Prostate gland (tissue), 2 donors: ENCODE measurements around the gene RBP3. TPM values are rescaled to one million over a fixed set of nuclear protein-coding genes. Genes with fewer than 3 reads are reported as not detected.

ENCODE experiments used
- DNase-seq: peaks from one replicate; pipeline ENCODE4 v3.0.0-alpha.2; 2019; ENCODE audit warnings: low spot score
- H3K27ac ChIP-seq, 2 donors: fragments of 200-600 bp; sonication (generic); 2 replicates each; pipeline ENCODE4 v1.5.1; 2017 to 2019
- H3K27me3 ChIP-seq: fragments of 200-600 bp; sonication (generic); replicated peaks from 2 replicates; pipeline ENCODE4 v1.5.1; 2019; ENCODE audit not compliant: insufficient read depth
- H3K36me3 ChIP-seq, 2 donors: fragments of 200-600 bp; sonication (generic); 1 replicate in 1 of 2; 2 replicates in 1 of 2; pipeline versions ENCODE4 v1.5.1 to v1.8.1; 2017 to 2019
- H3K4me1 ChIP-seq: fragments of 200-600 bp; sonication (generic); replicated peaks from 2 replicates; pipeline ENCODE4 v1.5.1; 2019
- H3K4me3 ChIP-seq, 2 donors: fragments of 200-600 bp; sonication (generic); 2 replicates each; pipeline ENCODE4 v1.5.1; 2017 to 2019
- H3K9me3 ChIP-seq: fragments of 200-600 bp; sonication (generic); 2 replicates; pipeline ENCODE4 v1.5.1; 2017
- CTCF ChIP-seq, 4 experiments: fragments of 200-600 bp in 2 of 4; fragments of 450-650 bp in 2 of 4; sonication (generic) in 2 of 4; IDR thresholded peaks; 1 replicate in 3 of 4; 2 replicates in 1 of 4; pipeline ENCODE4 v1.5.1; 2016 to 2019; ENCODE audit warnings: antibody characterized with exemption in 4 of 4, mild to moderate bottlenecking in 2 of 4, moderate library complexity in 2 of 4
- POLR2A ChIP-seq: fragments of 450-650 bp; IDR thresholded peaks from one replicate; pipeline ENCODE4 v1.6.1; 2016; ENCODE audit warnings: antibody characterized with exemption, mild to moderate bottlenecking
- POLR2AphosphoS5 ChIP-seq: sonication (generic); formaldehyde crosslinking; IDR thresholded peaks from one replicate; pipeline ENCODE4 v1.6.1; 2017; ENCODE audit warnings: antibody characterized with exemption
- WGBS: methylation state at CpG from one replicate; pipeline ENCODE4 v1.1.5; 2018; 5-methylcytosine and 5-hydroxymethylcytosine counted together
- intact Hi-C: fragments of 100-400 bp; cut with DNase I; formaldehyde crosslinking; loops from one replicate; pipeline ENCODE4 v1.14.2; 2022
- total RNA-seq, 2 donors: library from RNA; depleted of rRNA; stranded (reverse); fragments of >200 nt; gene quantifications; one replicate each; pipeline ENCODE4 v1.1.0, GENCODE V29; 2016

Gene RBP3
- total RNA-seq, 2 donors from 2014 or later = not detected

- H3K4me3 ChIP-seq = no peak overlapping the region
- TF ChIP-seq POLR2AphosphoS5 (no peak), CTCF (IDR thresholded peaks at IDR 0.05) (no peak), POLR2A (no peak)
- WGBS = 92% methylated on average over 31 of the region's 31 CpGs
- H3K27ac ChIP-seq = no peak overlapping the region
- no peaks in the 10 kb centered on the region for H3K4me1 ChIP-seq
- H3K9me3 ChIP-seq = no peaks in the 10 kb centered on the region
- H3K36me3 ChIP-seq = no peaks in the 10 kb centered on the region
- no peak for DNase-seq
- intact Hi-C loops = no loop called here
- H3K27me3 ChIP-seq = no peaks in the 10 kb centered on the region
Observed at GRCh38 chr10:47349941-47350371, 1.8 kb downstream of the RBP3 start.

- WGBS = 95% methylated on average over 39 of the region's 39 CpGs
- H3K27ac ChIP-seq = no peak overlapping the region
Observed at GRCh38 chr10:47350671-47351640, 2.8 kb downstream of the RBP3 start.

GRCh38 chr10:47351899-47352815 lies 4.0 kb downstream of the RBP3 start:
- no peaks in the 10 kb centered on the region for H3K4me1 ChIP-seq
- H3K4me3 ChIP-seq = no peak overlapping the region
- TF ChIP-seq CTCF (IDR thresholded peaks at IDR 0.05) (no peak), POLR2A (no peak), POLR2AphosphoS5 (no peak)
- intact Hi-C loops = no loop called here
- H3K27ac ChIP-seq = no peak overlapping the region
- DNase-seq = no peak
- H3K36me3 ChIP-seq = no peaks in the 10 kb centered on the region
- 82% methylated on average over 14 of the region's 14 CpGs for WGBS
- H3K27me3 ChIP-seq = no peaks in the 10 kb centered on the region
- H3K9me3 ChIP-seq = no peaks in the 10 kb centered on the region

More at GRCh38 chr10:47350671-47351640, 2.8 kb downstream of the RBP3 start:
- H3K4me1 ChIP-seq = no peaks in the 10 kb centered on the region
- no peaks in the 10 kb centered on the region for H3K9me3 ChIP-seq
- no peak for DNase-seq
- no peaks in the 10 kb centered on the region for H3K36me3 ChIP-seq
- intact Hi-C loops = no loop called here
- TF ChIP-seq CTCF (IDR thresholded peaks at IDR 0.05) (no peak), POLR2A (no peak), POLR2AphosphoS5 (no peak)
- no peak overlapping the region for H3K4me3 ChIP-seq
- no peaks in the 10 kb centered on the region for H3K27me3 ChIP-seq

DNA sequence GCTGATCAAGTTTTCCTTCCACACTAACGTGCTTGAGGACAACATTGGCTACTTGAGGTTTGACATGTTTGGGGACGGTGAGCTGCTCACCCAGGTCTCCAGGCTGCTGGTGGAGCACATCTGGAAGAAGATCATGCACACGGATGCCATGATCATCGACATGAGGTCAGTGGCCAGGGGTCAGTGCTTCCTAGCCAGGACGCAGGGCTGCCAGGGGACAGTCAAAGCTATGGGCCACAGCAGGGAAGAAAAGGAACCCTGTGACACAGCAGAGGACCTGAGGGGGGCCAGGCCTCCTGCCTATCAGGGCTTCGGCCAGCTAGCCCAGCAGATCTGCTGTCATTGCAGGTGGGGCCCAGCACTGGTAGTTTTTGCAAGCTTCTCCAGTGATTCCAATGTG lies 5.2 kb downstream of the RBP3 start:
- 90% methylated on average over 6 of the region's 6 CpGs for WGBS
- H3K36me3 ChIP-seq = no peaks in the 10 kb centered on the region
- no peaks in the 10 kb centered on the region for H3K4me1 ChIP-seq
- intact Hi-C loops = no loop called here
- no peak for DNase-seq
- no peak for TF ChIP-seq CTCF (IDR thresholded peaks at IDR 0.05)
- TF ChIP-seq POLR2AphosphoS5 = no peak
- TF ChIP-seq POLR2A = no peak
- H3K4me3 ChIP-seq = no peak overlapping the region
- no peaks in the 10 kb centered on the region for H3K9me3 ChIP-seq
- no peaks in the 10 kb centered on the region for H3K27me3 ChIP-seq
- H3K27ac ChIP-seq = no peak overlapping the region
